Cerebellar cortex (tissue), 1 donor: Measurements from ENCODE around the gene COPS3.
A peak's percentile ranks its signal among the peaks of the same experiment; 100 is the strongest.

Experiments used
- DNase-seq: peaks from one replicate; pipeline ENCODE4 v3.0.0-alpha.2; 2015; ENCODE audit warnings: low spot score

COPS3 gene

GRCh38 chr17:17241656-17242055 is 39.4 kb downstream of the COPS3 start:
- no peak for DNase-seq

GRCh38 chr17:17239832-17240231 is 41.2 kb downstream of the COPS3 start:
- DNase-seq: no peak

- peak; percentile 90 for DNase-seq
Observed at GRCh38 chr17:17237026-17237799, 43.8 kb downstream of the COPS3 start, which contains the start of gene FLCN. TSS of gene FLCN (minus strand) at chr17:17237168. CDS start at chr17:17228137, 9,031 bp downstream.

GRCh38 chr17:17236295-17237025 is 44.6 kb downstream of the COPS3 start:
- DNase-seq: peak; percentile 46

- peak; percentile 54 for DNase-seq
Observed at GRCh38 chr17:17235212-17236174, 45.6 kb downstream of the COPS3 start.

GRCh38 chr17:17232303-17232621 is 48.8 kb downstream of the COPS3 start:
- DNase-seq: no peak

- DNase-seq: peak; percentile 53
Observed at GRCh38 chr17:17231621-17232302, 49.3 kb downstream of the COPS3 start.

GRCh38 chr17:17229416-17230384 is 51.3 kb downstream of the COPS3 start:
- DNase-seq: no peak

GRCh38 chr17:17228521-17229279 is 52.3 kb downstream of the COPS3 start:
- no peak for DNase-seq

- no peak for DNase-seq
Observed at GRCh38 chr17:17227608-17228520, 53.2 kb downstream of the COPS3 start.

GRCh38 chr17:17226451-17227265 is 54.4 kb downstream of the COPS3 start:
- no peak for DNase-seq

- DNase-seq: peak; percentile 51
Observed at GRCh38 chr17:17225901-17226300, 55.1 kb downstream of the COPS3 start.

GRCh38 chr17:17224137-17224536 is 56.9 kb downstream of the COPS3 start:
- peak; percentile 57 for DNase-seq

GRCh38 chr17:17223736-17224135 is 57.3 kb downstream of the COPS3 start:
- no peak for DNase-seq

GRCh38 chr17:17221329-17221728 is 59.7 kb downstream of the COPS3 start:
- peak; percentile 75 for DNase-seq

GRCh38 chr17:17220529-17220928 is 60.5 kb downstream of the COPS3 start:
- DNase-seq: peak; percentile 81

- DNase-seq: no peak
Observed at GRCh38 chr17:17217995-17218394, 63.1 kb downstream of the COPS3 start.

- DNase-seq: peak; percentile 39
Observed at GRCh38 chr17:17216776-17217175, 64.3 kb downstream of the COPS3 start.
